HepG2 (cell line): ENCODE results near the gene FAHD1. TPM values are rescaled to one million over a fixed set of nuclear protein-coding genes. Genes with fewer than 3 reads are reported as not detected.

Experiments used
- ASH2L ChIP-seq: fragments of 300-600, 200-600 bp; sonication (generic); IDR thresholded peaks from 2 replicates; pipeline ENCODE4 v1.7.0; 2017; ENCODE audit warnings: low read depth, mild to moderate bottlenecking, moderate library complexity, mixed read lengths, low read length; ENCODE audit not compliant: insufficient read length
- CHD2 ChIP-seq: IDR thresholded peaks from 2 replicates; pipeline ENCODE4 v1.6.1; 2011; ENCODE audit warnings: low read depth, low read length, improper control_type of control experiment
- GATAD2A ChIP-seq: IDR thresholded peaks from 2 replicates; pipeline ENCODE4 v1.6.1; 2016
- KAT8 ChIP-seq: IDR thresholded peaks from 2 replicates; pipeline ENCODE4 v1.6.1; 2016; ENCODE audit warnings: missing genetic modification reagents, missing compliant biosample characterization
- MYC ChIP-seq: sonication (generic); formaldehyde crosslinking; IDR thresholded peaks from 2 replicates; pipeline ENCODE4 v1.9.0; 2021; ENCODE audit warnings: missing genetic modification reagents, borderline replicate concordance
- NFYC ChIP-seq: IDR thresholded peaks from 2 replicates; pipeline ENCODE4 v1.6.1; 2016; ENCODE audit warnings: missing genetic modification reagents, missing compliant biosample characterization
- PATZ1 ChIP-seq: sonication (generic); formaldehyde crosslinking; IDR thresholded peaks from 2 replicates; pipeline ENCODE4 v1.4.0; 2020; ENCODE audit warnings: missing genetic modification reagents
- THAP11 ChIP-seq: IDR thresholded peaks from 2 replicates; pipeline ENCODE4 v1.6.1; 2016; ENCODE audit warnings: missing biosample characterization, missing genetic modification reagents
- ZBTB21 ChIP-seq: sonication (generic); formaldehyde crosslinking; IDR thresholded peaks from 2 replicates; pipeline ENCODE4 v1.4.0; 2020; ENCODE audit warnings: missing genetic modification reagents
- ZFP91 ChIP-seq: sonication (generic); formaldehyde crosslinking; IDR thresholded peaks from 2 replicates; pipeline ENCODE4 v1.9.0; 2022; ENCODE audit warnings: missing genetic modification reagents, mild to moderate bottlenecking, borderline replicate concordance
- ZFY ChIP-seq: sonication (generic); formaldehyde crosslinking; IDR thresholded peaks from 2 replicates; pipeline ENCODE4 v1.4.0; 2020; ENCODE audit warnings: missing genetic modification reagents
- ZNF124 ChIP-seq: sonication (generic); formaldehyde crosslinking; IDR thresholded peaks from 2 replicates; pipeline ENCODE4 v1.4.0; 2020; ENCODE audit warnings: missing genetic modification reagents
- ZNF264 ChIP-seq: sonication (generic); formaldehyde crosslinking; IDR thresholded peaks from 2 replicates; pipeline ENCODE4 v1.4.0; 2020; ENCODE audit warnings: missing genetic modification reagents
- ZNF333 ChIP-seq: sonication (generic); formaldehyde crosslinking; IDR thresholded peaks from 2 replicates; pipeline ENCODE4 v1.4.0; 2020; ENCODE audit warnings: mild to moderate bottlenecking, missing genetic modification reagents, borderline replicate concordance
- ZNF350 ChIP-seq: sonication (generic); formaldehyde crosslinking; IDR thresholded peaks from 2 replicates; pipeline ENCODE4 v1.4.0; 2020; ENCODE audit warnings: mild to moderate bottlenecking, low read depth, missing genetic modification reagents, borderline replicate concordance
- ZNF543 ChIP-seq: sonication (generic); formaldehyde crosslinking; IDR thresholded peaks from 2 replicates; pipeline ENCODE4 v1.4.0; 2020; ENCODE audit warnings: mild to moderate bottlenecking, missing genetic modification reagents
- ZNF687 ChIP-seq: sonication (generic); formaldehyde crosslinking; IDR thresholded peaks from 2 replicates; pipeline ENCODE4 v1.5.1; 2020; ENCODE audit warnings: mild to moderate bottlenecking, missing genetic modification reagents, moderate library complexity
- polyA plus RNA-seq, 8 experiments: library from polyadenylated mRNA; depleted of rRNA in 3 of 8; stranded (reverse) in 7 of 8; unstranded in 1 of 8; fragments of >200 nt; fragmentation: Illumina TruSeq in 4 of 8; extraction: Trizol in 4 of 8; gene quantifications; 2 replicates each; pipeline versions ENCODE4 v1.2.1 to v1.2.3, GENCODE V29; 2011 to 2016; ENCODE audit warnings: low read depth in 4 of 8, missing spikeins in 1 of 8, mixed read lengths in 1 of 8; ENCODE audit not compliant: insufficient read depth in 1 of 8
- total RNA-seq, 5 experiments: library from RNA; depleted of rRNA; stranded (reverse); fragments of >200 nt; fragmentation: Illumina TruSeq; extraction: Trizol; gene quantifications; 2 replicates each; pipeline ENCODE4 v1.2.3, GENCODE V29; 2016; ENCODE audit warnings: low read depth in 1 of 5
- TF ChIP-seq, protein P1 (sequence below): sonication (generic); formaldehyde crosslinking; IDR thresholded peaks from 2 replicates; pipeline ENCODE4 v1.4.0; 2020; ENCODE audit warnings: missing genetic modification reagents

FAHD1 gene
- total and polyA plus RNA-seq, 2 of the 13 experiments (the other 11 are each of a cell fraction or from before 2014, with no cell fraction given), result 39.0 to 45.3 TPM

DNA sequence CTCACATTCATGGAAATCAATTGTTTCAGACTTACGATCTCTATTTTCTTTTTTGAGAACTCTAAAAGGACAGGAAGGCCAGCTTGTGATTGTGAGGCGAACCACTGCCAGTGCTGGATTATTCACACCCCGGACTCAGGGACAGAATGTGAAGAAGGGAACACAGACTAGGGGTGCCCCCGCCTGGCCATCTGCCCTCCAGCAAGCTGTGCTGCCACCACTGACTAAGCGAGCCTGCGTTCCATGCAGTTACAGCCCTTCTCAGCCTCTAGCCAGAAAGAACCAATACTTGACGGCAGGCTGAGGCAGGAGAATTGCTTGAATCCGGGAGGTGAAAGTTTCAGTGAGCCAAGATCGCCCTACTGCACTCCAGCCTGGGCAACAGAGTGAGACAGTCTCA lies 3.2 kb upstream of the FAHD1 start (continued):
- TF ChIP-seq ZFY (peak; percentile 23; the same call in 1 of the 2 replicates), ZNF124 (CRISPR knock-in tag) (no peak), GATAD2A (CRISPR knock-in tag) (0 out of 2 replicates have a peak, but pooled peaks have one; percentile 36), CHD2 (no peak), ZNF264 (CRISPR knock-in tag) (peak; percentile 28; the same call in 1 of the 2 replicates), ZNF333 (CRISPR knock-in tag) (no peak), ZFP91 (CRISPR knock-in tag) (0 out of 2 replicates have a peak, but pooled peaks have one; percentile 48), PATZ1 (CRISPR knock-in tag) (peak; percentile 52), THAP11 (CRISPR knock-in tag) (0 out of 2 replicates have a peak, but pooled peaks have one; percentile 13), ZNF350 (CRISPR knock-in tag) (peak; percentile 42; the same call in 1 of the 2 replicates), NFYC (CRISPR knock-in tag) (0 out of 2 replicates have a peak, but pooled peaks have one; percentile 20), ZNF543 (CRISPR knock-in tag) (no peak), MYC (CRISPR knock-in tag) (peak; percentile 27; the same call in 1 of the 2 replicates), ZBTB21 (CRISPR knock-in tag) (no peak), ZNF687 (CRISPR knock-in tag) (peak; percentile 53), KAT8 (CRISPR knock-in tag) (0 out of 2 replicates have a peak, but pooled peaks have one; percentile 51), ASH2L (peak; percentile 36)
- TF ChIP-seq, protein P1, sequence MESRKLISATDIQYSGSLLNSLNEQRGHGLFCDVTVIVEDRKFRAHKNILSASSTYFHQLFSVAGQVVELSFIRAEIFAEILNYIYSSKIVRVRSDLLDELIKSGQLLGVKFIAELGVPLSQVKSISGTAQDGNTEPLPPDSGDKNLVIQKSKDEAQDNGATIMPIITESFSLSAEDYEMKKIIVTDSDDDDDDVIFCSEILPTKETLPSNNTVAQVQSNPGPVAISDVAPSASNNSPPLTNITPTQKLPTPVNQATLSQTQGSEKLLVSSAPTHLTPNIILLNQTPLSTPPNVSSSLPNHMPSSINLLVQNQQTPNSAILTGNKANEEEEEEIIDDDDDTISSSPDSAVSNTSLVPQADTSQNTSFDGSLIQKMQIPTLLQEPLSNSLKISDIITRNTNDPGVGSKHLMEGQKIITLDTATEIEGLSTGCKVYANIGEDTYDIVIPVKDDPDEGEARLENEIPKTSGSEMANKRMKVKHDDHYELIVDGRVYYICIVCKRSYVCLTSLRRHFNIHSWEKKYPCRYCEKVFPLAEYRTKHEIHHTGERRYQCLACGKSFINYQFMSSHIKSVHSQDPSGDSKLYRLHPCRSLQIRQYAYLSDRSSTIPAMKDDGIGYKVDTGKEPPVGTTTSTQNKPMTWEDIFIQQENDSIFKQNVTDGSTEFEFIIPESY, result peak; percentile 31; the same call in 1 of the 2 replicates
